Inflammatory macrophage treated with lipopolysaccharide for 1 hour (primary cell): ENCODE results near the gene RAC3.

ENCODE experiments used
- DNase-seq, 2 donors: peaks; one replicate each; pipeline ENCODE4 v3.0.0-alpha.2; 2020 to 2022

The RAC3 gene

GRCh38 chr17:82058230-82058854 lies 26.9 kb downstream of the RAC3 start:
- DNase-seq = no peak

- no peak for DNase-seq
These were observed 27.4 kb downstream of the RAC3 start for GRCh38 chr17:82058855-82059249.

GRCh38 chr17:82059272-82060000 lies 28.0 kb downstream of the RAC3 start:
- DNase-seq = no peak

- DNase-seq = no peak
These were observed 28.5 kb downstream of the RAC3 start for GRCh38 chr17:82060001-82060380.

- DNase-seq = no peak
These were observed 29.1 kb downstream of the RAC3 start for GRCh38 chr17:82060614-82061013.

GRCh38 chr17:82061047-82061925 lies 29.8 kb downstream of the RAC3 start:
- DNase-seq = no peak

GRCh38 chr17:82062076-82062983 lies 30.9 kb downstream of the RAC3 start:
- no peak for DNase-seq

GRCh38 chr17:82062984-82063368 lies 31.5 kb downstream of the RAC3 start:
- no peak for DNase-seq

GRCh38 chr17:82063424-82064415 lies 32.2 kb downstream of the RAC3 start:
- DNase-seq = no peak

- no peak for DNase-seq
These were observed 33.1 kb downstream of the RAC3 start for GRCh38 chr17:82064433-82065192.

GRCh38 chr17:82065193-82065637 lies 33.7 kb downstream of the RAC3 start:
- peak; percentile 18 to 21 for DNase-seq

- DNase-seq = peak; percentile 45 to 78
These were observed 34.3 kb downstream of the RAC3 start, which contains the start of gene DUS1L for GRCh38 chr17:82065638-82066303. TSS of gene DUS1L (minus strand) at chr17:82065804. CDS start at chr17:82065059, 745 bp downstream.

GRCh38 chr17:82070611-82071010 lies 39.1 kb downstream of the RAC3 start:
- no peak for DNase-seq

- no peak for DNase-seq
These were observed 41.3 kb downstream of the RAC3 start for GRCh38 chr17:82072827-82073226.

GRCh38 chr17:82073446-82073845 lies 42.0 kb downstream of the RAC3 start:
- DNase-seq = no peak

- no peak for DNase-seq
These were observed 44.7 kb downstream of the RAC3 start for GRCh38 chr17:82076018-82076784.

- DNase-seq = no peak
These were observed 45.5 kb downstream of the RAC3 start for GRCh38 chr17:82076785-82077591.
